H9 (cell line): Measurements from ENCODE around the gene ZNF528. TPM values are rescaled to one million over a fixed set of nuclear protein-coding genes. Genes with fewer than 3 reads are reported as not detected.

Experiments used
- DNase-seq: peaks from one replicate; pipeline ENCODE4 v3.0.0-alpha.2; 2017
- H2AFZ ChIP-seq: one replicate; pipeline ENCODE4 v1.6.1; 2013; ENCODE audit warnings: mild to moderate bottlenecking, low read length, control low read depth, moderate library complexity
- H2AK5ac ChIP-seq: 2 replicates; pipeline ENCODE4 v1.6.1; 2013; ENCODE audit warnings: low read length, control low read depth, mixed read lengths; ENCODE audit not compliant: insufficient read length
- H2BK120ac ChIP-seq: one replicate; pipeline ENCODE4 v1.6.1; 2013; ENCODE audit warnings: low read depth, mild to moderate bottlenecking, low read length, control low read depth, inconsistent platforms; ENCODE audit not compliant: poor library complexity, severe bottlenecking
- H2BK12ac ChIP-seq: 2 replicates; pipeline ENCODE4 v1.6.1; 2013; ENCODE audit warnings: low read length, control low read depth, mixed read lengths, low read depth; ENCODE audit not compliant: insufficient read length
- H2BK15ac ChIP-seq: 2 replicates; pipeline ENCODE4 v1.6.1; 2013; ENCODE audit warnings: low read depth, low read length, control low read depth
- H2BK20ac ChIP-seq: one replicate; pipeline ENCODE4 v1.6.1; 2013; ENCODE audit warnings: low read depth, mild to moderate bottlenecking, low read length, control low read depth, inconsistent platforms; ENCODE audit not compliant: poor library complexity, severe bottlenecking
- H2BK5ac ChIP-seq: 2 replicates; pipeline ENCODE4 v1.6.1; 2013; ENCODE audit warnings: low read length, control low read depth, mixed read lengths; ENCODE audit not compliant: insufficient read length
- H3K14ac ChIP-seq: 2 replicates; pipeline ENCODE4 v1.6.1; 2013; ENCODE audit warnings: low read length, control low read depth; ENCODE audit not compliant: insufficient read depth
- H3K18ac ChIP-seq: 2 replicates; pipeline ENCODE4 v1.6.1; 2013; ENCODE audit warnings: low read depth, mild to moderate bottlenecking, mixed read lengths, low read length, control low read depth; ENCODE audit not compliant: insufficient read length
- H3K23ac ChIP-seq: 2 replicates; pipeline ENCODE4 v1.6.1; 2013; ENCODE audit warnings: low read length, control low read depth, mixed read lengths, low read depth; ENCODE audit not compliant: insufficient read length
- H3K23me2 ChIP-seq: 2 replicates; pipeline ENCODE4 v1.6.1; 2013; ENCODE audit warnings: low read depth, mild to moderate bottlenecking, mixed read lengths, low read length, control low read depth; ENCODE audit not compliant: insufficient read length, poor library complexity, severe bottlenecking
- H3K27ac ChIP-seq: 2 replicates; pipeline ENCODE4 v1.5.1; 2013; ENCODE audit warnings: low read length, control low read depth, mixed read lengths, low read depth; ENCODE audit not compliant: insufficient read length
- H3K27me3 ChIP-seq: 2 replicates; pipeline ENCODE4 v1.6.1; 2013; ENCODE audit warnings: low read length, control low read depth, inconsistent platforms; ENCODE audit not compliant: insufficient read depth
- H3K4ac ChIP-seq: 2 replicates; pipeline ENCODE4 v1.6.1; 2013; ENCODE audit warnings: low read depth, mild to moderate bottlenecking, control low read depth, inconsistent platforms, low read length, moderate library complexity
- H3K4me1 ChIP-seq: 2 replicates; pipeline ENCODE4 v1.6.1; 2013; ENCODE audit warnings: low read length, control low read depth, inconsistent platforms; ENCODE audit not compliant: insufficient read depth
- H3K4me2 ChIP-seq: 2 replicates; pipeline ENCODE4 v1.6.1; 2013; ENCODE audit warnings: low read length, control low read depth, mixed read lengths; ENCODE audit not compliant: insufficient read length, insufficient read depth
- H3K56ac ChIP-seq: 2 replicates; pipeline ENCODE4 v1.6.1; 2013; ENCODE audit warnings: low read depth, mild to moderate bottlenecking, mixed read lengths, low read length, control low read depth; ENCODE audit not compliant: insufficient read length
- H3K79me1 ChIP-seq: 2 replicates; pipeline ENCODE4 v1.6.1; 2013; ENCODE audit warnings: low read depth, mild to moderate bottlenecking, moderate library complexity, low read length, control low read depth, inconsistent platforms; ENCODE audit not compliant: insufficient read depth, poor library complexity, severe bottlenecking
- H3K79me2 ChIP-seq: 2 replicates; pipeline ENCODE4 v1.6.1; 2013; ENCODE audit warnings: low read length, control low read depth, inconsistent platforms; ENCODE audit not compliant: insufficient read depth
- H3K9ac ChIP-seq: 2 replicates; pipeline ENCODE4 v1.6.1; 2013; ENCODE audit warnings: low read length, control low read depth, mixed read lengths; ENCODE audit not compliant: insufficient read length; ENCODE audit errors: extremely low read depth
- H3K9me3 ChIP-seq: one replicate; pipeline ENCODE4 v1.6.1; 2013; ENCODE audit warnings: low read depth, low read length, inconsistent platforms; ENCODE audit not compliant: control insufficient read depth
- H3T11ph ChIP-seq: one replicate; pipeline ENCODE4 v1.6.1; 2013; ENCODE audit warnings: mild to moderate bottlenecking, low read length, control low read depth, inconsistent platforms
- H4K20me1 ChIP-seq: one replicate; pipeline ENCODE4 v1.6.1; 2013; ENCODE audit not compliant: control insufficient read depth, insufficient read length, insufficient read depth
- H4K5ac ChIP-seq: 2 replicates; pipeline ENCODE4 v1.6.1; 2013; ENCODE audit warnings: low read depth, mild to moderate bottlenecking, mixed read lengths, low read length, control low read depth; ENCODE audit not compliant: insufficient read length
- H4K8ac ChIP-seq: replicated peaks from 2 replicates; pipeline ENCODE4 v1.6.1; 2013; ENCODE audit warnings: low read length, control low read depth, mixed read lengths, low read depth; ENCODE audit not compliant: insufficient read length
- H4K91ac ChIP-seq: 2 replicates; pipeline ENCODE4 v1.6.1; 2013; ENCODE audit warnings: low read depth, mild to moderate bottlenecking, moderate library complexity, mixed read lengths, low read length, control low read depth; ENCODE audit not compliant: insufficient read length
- H3K27ac Mint-ChIP-seq, 3 experiments: 2 replicates in 2 of 3; 3 replicates in 1 of 3; pipeline ENCODE4 v1.8.0; 2020 to 2021; ENCODE audit warnings: mixed read lengths in 3 of 3, mild to moderate bottlenecking in 1 of 3, moderate library complexity in 1 of 3
- H3K27me3 Mint-ChIP-seq: 2 replicates; pipeline ENCODE4 v1.8.0; 2021; ENCODE audit warnings: low read depth, mild to moderate bottlenecking, moderate library complexity, mixed read lengths
- H3K36me3 Mint-ChIP-seq, 3 experiments: 2 replicates in 2 of 3; 3 replicates in 1 of 3; pipeline ENCODE4 v1.8.0; 2020 to 2021; ENCODE audit warnings: low read depth in 3 of 3, mixed read lengths in 3 of 3; ENCODE audit not compliant: insufficient read depth in 1 of 3
- H3K4me1 Mint-ChIP-seq, 2 experiments: 2 replicates each; pipeline ENCODE4 v1.8.0; 2020; ENCODE audit warnings: mixed read lengths in 2 of 2
- H3K4me3 Mint-ChIP-seq, 2 experiments: 2 replicates in 1 of 2; 3 replicates in 1 of 2; pipeline ENCODE4 v1.8.0; 2020 to 2021; ENCODE audit warnings: mild to moderate bottlenecking in 2 of 2, mixed read lengths in 2 of 2, moderate library complexity in 1 of 2
- H3K9me3 Mint-ChIP-seq, 2 experiments: 2 replicates in 1 of 2; 3 replicates in 1 of 2; pipeline ENCODE4 v1.8.0; 2020; ENCODE audit warnings: mild to moderate bottlenecking in 2 of 2, mixed read lengths in 2 of 2, moderate library complexity in 1 of 2
- WGBS: extraction: QIAGEN DNeasy Blood & Tissue Kit; methylation state at CpG from one replicate; pipeline ENCODE4 v1.1.7; 2013; ENCODE audit warnings: missing lambda C conversion rate, low lambda C conversion rate, mixed read lengths; ENCODE audit not compliant: insufficient read length; ENCODE audit errors: extremely low coverage; 5-methylcytosine and 5-hydroxymethylcytosine counted together
- total RNA-seq: library from RNA; stranded (reverse); gene quantifications from 2 replicates; pipeline ENCODE4 v1.2.1, GENCODE V29; 2021
- TF ChIP-seq, protein P1 (sequence below): fragments of 200-600 bp; sonication (generic); conservative IDR thresholded peaks from 3 replicates; pipeline ENCODE4 v1.8.0; 2021; ENCODE audit warnings: antibody characterized with exemption, mild to moderate bottlenecking

ZNF528 gene
- total RNA-seq, 1 experiment from 2014 or later = 0.81 TPM

DNA sequence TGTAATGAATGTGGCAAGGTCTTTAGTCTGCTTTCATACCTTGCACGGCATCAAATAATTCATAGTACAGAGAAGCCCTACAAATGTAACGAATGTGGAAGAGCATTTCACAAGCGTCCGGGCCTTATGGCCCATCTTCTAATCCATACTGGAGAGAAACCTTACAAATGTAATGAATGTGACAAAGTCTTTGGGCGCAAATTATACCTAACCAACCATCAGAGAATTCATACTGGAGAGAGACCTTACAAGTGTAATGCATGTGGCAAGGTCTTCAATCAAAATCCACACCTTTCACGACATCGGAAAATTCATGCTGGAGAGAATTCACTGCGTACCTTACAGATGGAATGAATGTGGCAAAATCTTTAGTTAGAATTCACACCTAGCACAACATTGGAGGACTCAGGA, 31.2 kb upstream of the ZNF528 start:
- H3K27me3 ChIP-seq = no peaks in the 10 kb centered on the region
- H3K23me2 ChIP-seq = peaks cover 8% of the 10 kb centered on the region
- no peak overlapping the region for H2AK5ac ChIP-seq
- peaks cover 2% of the 10 kb centered on the region; the same call in 1 of the 2 replicates for H3K4me1 ChIP-seq
- H3K4me3 Mint-ChIP-seq = no peak overlapping the region
- no peak for DNase-seq
- peaks cover 84 to 87% of the 10 kb centered on the region in 2 experiments for H3K9me3 Mint-ChIP-seq
- no CpG with 5 or more reads among the region's 8 CpGs for WGBS
- no peaks in the 10 kb centered on the region; the same call in 1 of the 2 replicates for H3K27me3 Mint-ChIP-seq
- no peak overlapping the region for H3K27ac ChIP-seq
- H3K56ac ChIP-seq = no peak overlapping the region
- H4K5ac ChIP-seq = no peak overlapping the region
- no peak overlapping the region for H4K91ac ChIP-seq
- H3K79me1 ChIP-seq = no peaks in the 10 kb centered on the region
- TF ChIP-seq, protein P1, sequence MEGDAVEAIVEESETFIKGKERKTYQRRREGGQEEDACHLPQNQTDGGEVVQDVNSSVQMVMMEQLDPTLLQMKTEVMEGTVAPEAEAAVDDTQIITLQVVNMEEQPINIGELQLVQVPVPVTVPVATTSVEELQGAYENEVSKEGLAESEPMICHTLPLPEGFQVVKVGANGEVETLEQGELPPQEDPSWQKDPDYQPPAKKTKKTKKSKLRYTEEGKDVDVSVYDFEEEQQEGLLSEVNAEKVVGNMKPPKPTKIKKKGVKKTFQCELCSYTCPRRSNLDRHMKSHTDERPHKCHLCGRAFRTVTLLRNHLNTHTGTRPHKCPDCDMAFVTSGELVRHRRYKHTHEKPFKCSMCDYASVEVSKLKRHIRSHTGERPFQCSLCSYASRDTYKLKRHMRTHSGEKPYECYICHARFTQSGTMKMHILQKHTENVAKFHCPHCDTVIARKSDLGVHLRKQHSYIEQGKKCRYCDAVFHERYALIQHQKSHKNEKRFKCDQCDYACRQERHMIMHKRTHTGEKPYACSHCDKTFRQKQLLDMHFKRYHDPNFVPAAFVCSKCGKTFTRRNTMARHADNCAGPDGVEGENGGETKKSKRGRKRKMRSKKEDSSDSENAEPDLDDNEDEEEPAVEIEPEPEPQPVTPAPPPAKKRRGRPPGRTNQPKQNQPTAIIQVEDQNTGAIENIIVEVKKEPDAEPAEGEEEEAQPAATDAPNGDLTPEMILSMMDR = no peak
- no peak overlapping the region for H2BK12ac ChIP-seq
- peaks cover 48 to 70% (median 69%) of the 10 kb centered on the region in 3 experiments for H3K36me3 Mint-ChIP-seq
- peaks cover 24% of the 10 kb centered on the region for H3K9me3 ChIP-seq
- H4K20me1 ChIP-seq = no peaks in the 10 kb centered on the region
- no peaks in the 10 kb centered on the region for H3K4me1 Mint-ChIP-seq
- no peak overlapping the region for H2BK120ac ChIP-seq
- H3K79me2 ChIP-seq = peaks cover 2% of the 10 kb centered on the region; the same call in 1 of the 2 replicates
- no peak overlapping the region for H3K23ac ChIP-seq
- H3K4me2 ChIP-seq = no peak overlapping the region
- H3K27ac Mint-ChIP-seq = no peak overlapping the region
- no peak overlapping the region for H2BK5ac ChIP-seq
- no peak overlapping the region for H4K8ac ChIP-seq
- no peak overlapping the region for H3K18ac ChIP-seq
- H3K4ac ChIP-seq = no peak overlapping the region
- H3K9ac ChIP-seq = no peak overlapping the region
- H2BK15ac ChIP-seq = no peak overlapping the region
- no peak overlapping the region for H3K14ac ChIP-seq
- H2BK20ac ChIP-seq = no peak overlapping the region
- no peak overlapping the region for H2AFZ ChIP-seq
- no peak overlapping the region for H3T11ph ChIP-seq
